Dedifferentiated amniotic fluid mesenchymal stem cell (primary cell): Measurements from ENCODE around the gene OR2L8.

Source experiments
- DNase-seq: peaks from one replicate; pipeline ENCODE4 v3.0.0-alpha.2; 2016; ENCODE audit errors: extremely low spot score

Gene OR2L8

DNA sequence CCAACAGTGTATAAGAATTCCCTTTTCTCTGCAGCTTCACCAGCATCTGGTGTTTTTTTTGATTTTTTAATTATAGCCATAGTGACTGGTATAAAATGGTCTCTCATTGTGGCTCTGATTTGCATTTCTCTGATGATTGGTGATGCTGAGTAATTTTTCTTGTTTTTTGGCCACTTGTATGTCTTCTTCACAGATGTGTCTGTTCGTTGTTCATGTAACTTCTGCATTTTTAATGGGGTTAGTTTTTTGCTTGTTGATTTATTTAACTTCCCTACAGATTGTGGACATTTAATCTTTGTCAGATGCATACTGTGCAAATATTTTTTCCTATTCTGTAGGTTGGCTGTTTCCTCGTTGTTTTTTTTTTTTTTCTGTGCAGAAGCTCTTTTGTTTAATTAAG, 44.3 kb downstream of the OR2L8 start:
- no peak for DNase-seq

DNA sequence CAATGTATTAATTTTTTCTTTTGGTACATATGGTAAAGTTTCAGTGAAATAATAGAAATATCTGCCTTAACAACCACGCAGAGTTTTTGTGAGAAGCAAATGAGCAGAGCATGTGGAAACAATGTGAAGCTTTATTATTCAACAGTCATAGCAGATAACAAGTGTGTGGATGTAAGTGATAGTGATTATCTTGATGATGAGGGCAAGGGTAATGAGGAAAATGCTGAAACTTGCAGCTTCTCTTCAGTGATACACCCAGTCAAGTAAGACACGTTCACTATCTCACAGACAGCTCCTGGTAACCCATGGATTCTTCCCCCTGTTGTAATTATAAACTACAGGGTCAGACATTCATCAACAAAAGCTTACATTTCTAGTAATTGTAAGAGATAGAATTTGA, 50.2 kb downstream of the OR2L8 start:
- DNase-seq, result no peak
